Mammary epithelial cell (primary cell): Measurements from ENCODE around the gene ARL16.

Source experiments
- CTCF ChIP-seq, 2 donors: IDR thresholded peaks in 1 of 2; conservative IDR thresholded peaks in 1 of 2; 2 replicates each; pipeline ENCODE4 v1.5.1; 2011 to 2012; ENCODE audit warnings: inconsistent platforms in 2 of 2, low read length in 2 of 2, mild to moderate bottlenecking in 2 of 2, control low read depth in 1 of 2, low read depth in 1 of 2; ENCODE audit not compliant: insufficient read depth in 1 of 2; ENCODE audit errors: extremely low read depth in 1 of 2
- EZH2 ChIP-seq: IDR thresholded peaks from 2 replicates; pipeline ENCODE4 v1.6.1; 2012; ENCODE audit warnings: low read length, inconsistent platforms, borderline replicate concordance

GRCh38 chr17:81713556-81714411 is 30.2 kb upstream of the ARL16 start:
- TF ChIP-seq CTCF (conservative IDR thresholded peaks at IDR 0.05 in 1 of 2, IDR thresholded peaks at IDR 0.05 in 1 of 2; ENCODE audit: extremely low read depth in 1 of 2, insufficient read depth in 1 of 2, low read depth in 1 of 2, low read length in 2 of 2) = no peak
- no peak for TF ChIP-seq EZH2
